ENCODE data around the gene ARL14.

- TF ChIP-seq CTCF (IDR thresholded peaks at IDR 0.05) (no peak), POLR2A (IDR thresholded peaks at IDR 0.05) (no peak), POLR2AphosphoS5 (IDR thresholded peaks at IDR 0.05) (no peak)
These were observed 16.2 kb downstream of the ARL14 start for GRCh38 chr3:160693191-160693590.
